Stimulated activated CD4-positive, alpha-beta T cell treated with anti-CD3 and anti-CD28 coated beads, TNF-alpha, amount 100 ng/mL, for 4 hours (primary cell): ENCODE measurements around the gene GJA4.
"Not testable (repeated sequence)": the region's sequence is repeated elsewhere in the genome, so short reads cannot be mapped to it uniquely, and the experiment has no call there.

Source experiments
- DNase-seq, 3 experiments: peaks; one replicate each; pipeline ENCODE4 v3.0.0-alpha.2; 2020; ENCODE audit warnings: low read depth in 3 of 3

The GJA4 gene

DNA sequence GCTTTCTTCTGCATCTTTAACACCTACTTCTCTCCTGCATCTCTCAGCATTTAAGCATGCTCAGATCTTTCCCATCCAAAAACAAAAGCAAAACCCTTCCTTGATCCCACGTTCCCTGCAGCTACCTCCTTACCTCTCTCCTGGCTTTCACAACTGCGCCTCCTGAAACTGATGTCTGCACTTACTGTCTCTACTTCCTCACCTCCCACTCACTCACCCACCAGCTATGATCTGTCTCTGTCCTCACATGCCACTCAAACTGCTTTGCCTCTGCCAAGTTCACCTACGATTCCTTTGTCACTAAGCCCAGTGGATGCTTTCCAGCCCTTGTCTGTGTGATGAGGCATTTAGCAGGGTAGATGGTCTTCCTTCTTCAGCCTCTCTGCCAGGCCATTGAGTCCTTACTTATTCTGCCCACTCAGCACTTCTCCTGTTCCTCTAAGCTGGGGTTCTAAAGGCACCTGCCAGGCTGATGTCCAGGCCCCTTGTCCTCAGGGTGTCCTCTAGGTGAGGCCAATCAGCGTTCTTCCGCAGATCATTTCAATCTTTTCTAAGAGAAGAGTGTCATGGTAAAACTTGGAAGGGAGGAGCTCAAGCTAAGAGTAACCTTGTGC lies 21.8 kb upstream of the GJA4 start:
- no peak for DNase-seq

DNA sequence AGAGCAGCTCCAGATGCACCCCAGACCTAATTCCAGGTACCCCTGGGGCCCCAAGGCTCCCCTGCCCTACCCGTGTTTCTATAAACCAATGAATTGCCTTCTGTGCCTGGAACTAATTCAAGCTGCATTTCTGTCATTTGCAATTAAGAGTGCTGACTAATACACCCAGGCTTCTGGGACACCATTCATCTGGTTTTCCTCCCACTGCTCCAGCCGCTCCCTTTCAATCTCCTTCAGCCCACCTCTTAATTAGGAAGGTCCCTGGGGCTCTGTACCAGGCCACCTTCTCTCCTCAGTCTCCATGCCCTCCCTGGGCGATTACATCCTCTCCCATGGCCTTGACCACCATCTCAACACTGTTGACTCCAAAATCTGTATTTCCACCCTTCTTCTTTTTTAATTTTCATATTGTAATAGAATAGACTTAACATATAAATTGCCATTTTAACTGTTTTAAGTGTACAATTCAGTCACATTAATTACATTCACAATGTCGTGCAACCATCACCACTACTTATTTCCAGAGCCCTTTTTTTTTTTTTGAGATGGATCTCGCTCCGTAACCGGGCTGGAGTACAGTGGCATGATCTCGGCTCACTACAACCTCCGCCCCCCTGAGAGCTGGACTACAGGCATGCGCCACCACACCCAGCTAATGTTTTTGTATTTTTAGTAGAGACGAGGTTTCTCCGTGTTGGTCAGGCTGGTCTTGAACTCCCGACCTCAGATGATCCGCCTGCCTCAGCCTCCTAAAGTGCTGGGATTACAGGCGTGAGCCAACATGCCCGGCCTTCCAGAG lies 21.0 kb upstream of the GJA4 start:
- no peak for DNase-seq

DNA sequence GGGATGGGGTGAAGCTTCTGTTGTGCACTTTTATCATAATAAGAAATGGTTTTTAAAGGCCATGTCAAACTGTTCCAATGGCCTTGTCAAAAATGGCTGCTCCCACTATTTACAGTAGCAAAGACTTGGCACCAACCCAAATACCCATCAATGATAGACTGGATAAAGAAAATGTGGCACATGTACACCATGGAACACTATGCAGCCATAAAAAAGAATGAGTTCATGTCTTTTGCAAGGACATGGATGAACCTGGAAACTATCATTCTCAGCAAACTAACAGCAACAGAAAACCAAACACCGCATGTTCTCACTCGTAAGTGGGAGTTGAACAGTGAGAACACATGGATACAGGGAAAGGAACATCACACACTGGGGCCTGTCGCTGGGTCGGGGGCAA lies 19.7 kb upstream of the GJA4 start:
- DNase-seq = not testable (repeated sequence)

DNA sequence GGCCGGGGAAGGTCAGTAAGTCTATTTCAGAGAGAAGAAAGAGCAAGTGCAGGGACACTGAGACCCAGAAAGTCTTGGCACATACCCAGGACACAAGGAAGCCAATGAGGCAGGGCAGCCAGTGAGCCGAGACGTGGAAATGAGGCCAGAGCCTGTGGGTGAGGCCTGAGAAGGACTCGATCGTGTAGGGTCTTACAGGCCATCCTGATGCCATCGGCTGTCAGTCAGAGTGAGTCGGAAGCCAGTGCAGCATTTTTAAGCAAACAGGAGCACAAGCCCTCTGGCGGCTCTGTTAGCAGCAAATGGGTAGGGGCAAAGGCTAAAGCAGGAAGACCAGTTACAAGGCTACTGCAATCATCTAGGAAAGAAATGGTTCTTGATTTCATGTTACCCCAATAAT lies 17.8 kb upstream of the GJA4 start:
- DNase-seq = no peak

DNA sequence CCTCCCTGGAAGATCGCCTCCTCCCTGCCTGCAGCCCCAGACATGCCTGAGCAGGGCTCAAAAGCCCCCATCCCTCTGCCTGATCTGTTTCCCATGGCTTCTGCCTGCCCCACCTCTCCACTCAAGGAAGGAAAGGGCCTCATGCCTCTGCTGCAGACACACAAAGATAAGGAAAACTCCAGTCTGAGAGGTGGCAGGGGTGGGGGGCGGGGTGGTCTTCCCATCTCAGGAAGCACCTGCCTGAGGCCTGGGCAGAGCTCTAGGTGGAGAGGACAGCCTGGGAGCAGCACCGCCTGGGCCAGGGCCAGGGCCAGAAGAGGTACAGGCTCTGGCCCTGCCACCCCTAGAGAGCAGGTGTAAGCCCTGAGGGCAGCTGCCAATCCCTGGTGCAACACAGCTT lies 15.9 kb upstream of the GJA4 start:
- DNase-seq = no peak

DNA sequence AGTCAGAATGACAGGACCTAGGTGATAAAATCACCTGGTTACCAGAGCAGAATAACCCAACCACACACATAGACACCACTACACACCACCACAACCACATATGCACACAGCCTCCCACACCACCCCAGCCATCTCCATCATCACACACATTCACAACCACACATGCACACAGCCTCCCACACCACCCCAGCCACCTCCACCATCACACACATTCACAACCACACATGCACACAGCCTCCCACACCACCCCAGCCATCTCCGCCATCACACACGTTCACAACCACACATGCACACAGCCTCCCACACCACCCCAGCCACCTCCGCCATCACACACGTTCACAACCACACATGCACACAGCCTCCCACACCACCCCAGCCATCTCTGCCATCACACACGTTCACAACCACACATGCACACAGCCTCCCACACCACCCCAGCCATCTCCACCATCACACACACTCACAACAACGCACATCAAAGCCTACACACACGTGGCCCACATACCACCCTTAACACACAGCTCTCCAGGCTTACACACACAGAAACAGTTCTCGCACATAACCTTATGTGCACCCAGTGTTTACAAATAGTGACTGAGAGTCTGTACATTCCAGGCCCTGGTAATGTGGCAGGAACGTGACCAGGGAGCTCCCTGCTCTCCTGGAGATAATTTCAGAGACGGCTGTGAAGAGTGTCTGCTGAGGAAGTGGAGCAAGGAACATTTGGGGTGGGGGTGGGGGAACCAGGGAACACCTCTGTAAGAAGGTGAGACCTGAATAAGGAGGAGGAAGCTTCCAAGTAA lies 15.1 kb upstream of the GJA4 start:
- DNase-seq = no peak

DNA sequence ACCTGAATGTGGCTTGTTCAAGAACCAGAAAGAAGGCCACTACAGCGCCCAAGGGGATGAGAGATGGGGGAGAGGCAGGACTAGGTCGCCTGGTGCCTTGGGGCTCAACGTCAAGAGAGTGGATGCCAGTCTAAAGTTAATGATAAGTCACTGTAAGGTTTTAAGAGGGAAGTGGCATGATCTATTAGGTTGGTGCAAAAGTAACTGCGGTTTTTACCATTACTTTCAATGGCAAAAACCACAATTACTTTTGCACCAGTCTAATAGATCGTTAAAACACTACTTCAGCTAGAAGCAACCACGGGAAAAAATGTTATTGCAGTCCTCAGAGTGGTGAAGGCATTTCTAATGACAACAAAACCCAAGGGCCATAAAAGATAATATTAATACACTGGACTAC lies 14.4 kb upstream of the GJA4 start:
- DNase-seq = no peak

DNA sequence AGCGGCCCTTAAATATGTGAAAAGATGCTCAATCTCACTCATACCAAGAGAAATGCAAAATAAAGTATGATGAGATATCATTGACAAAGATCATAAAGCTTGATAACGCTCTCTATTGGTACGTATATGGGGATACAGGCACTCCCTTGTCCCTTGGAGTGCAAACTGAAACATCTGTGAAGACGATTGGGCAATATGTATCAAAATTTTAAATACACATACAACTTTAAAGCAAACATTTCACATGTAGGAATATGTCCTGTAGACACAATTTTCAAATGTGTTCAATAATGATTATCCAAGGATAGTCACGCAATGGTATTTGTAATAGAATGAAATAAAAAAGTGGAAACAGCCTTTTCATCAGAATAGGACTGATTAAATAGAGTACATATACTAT lies 13.8 kb upstream of the GJA4 start:
- DNase-seq = no peak

DNA sequence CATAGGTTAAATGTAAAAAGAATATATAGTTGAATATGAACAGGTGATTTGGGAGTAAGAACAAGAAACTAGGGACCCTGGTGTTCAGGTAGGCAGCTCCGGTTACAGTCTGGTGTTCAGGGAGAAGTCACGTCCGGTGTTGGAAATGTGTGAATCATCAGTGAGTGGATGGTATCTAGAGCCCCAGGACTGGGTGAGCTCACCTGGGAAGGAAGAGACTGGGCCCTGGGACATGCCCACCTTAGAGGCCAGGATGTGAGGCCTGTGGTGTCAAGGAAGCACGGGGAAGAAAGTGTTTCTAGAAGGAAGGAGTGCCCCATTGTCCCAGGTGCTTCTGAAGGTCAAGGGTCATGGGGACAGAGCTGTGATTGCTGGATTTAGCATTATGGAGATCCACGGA lies 13.3 kb upstream of the GJA4 start:
- no peak for DNase-seq

DNA sequence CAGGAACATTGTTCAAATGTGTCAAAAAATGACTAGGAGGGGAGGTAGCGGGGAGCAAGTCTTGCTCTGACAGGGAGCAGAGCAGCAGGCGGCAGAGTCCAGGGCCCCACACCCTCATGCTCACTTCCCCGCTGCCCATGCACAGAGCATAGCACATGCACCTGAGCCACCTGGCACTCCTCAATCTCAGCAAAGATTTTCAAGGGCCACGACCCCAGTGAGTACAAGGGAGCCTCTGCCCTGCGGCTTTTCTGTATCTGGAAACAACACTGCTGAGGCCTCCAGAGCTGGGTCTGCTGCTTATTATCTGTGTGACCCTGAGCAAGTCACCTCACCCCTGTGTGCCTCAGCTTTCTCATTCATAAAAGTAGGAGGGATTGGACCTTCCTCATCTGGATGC lies 12.8 kb upstream of the GJA4 start:
- DNase-seq = no peak

DNA sequence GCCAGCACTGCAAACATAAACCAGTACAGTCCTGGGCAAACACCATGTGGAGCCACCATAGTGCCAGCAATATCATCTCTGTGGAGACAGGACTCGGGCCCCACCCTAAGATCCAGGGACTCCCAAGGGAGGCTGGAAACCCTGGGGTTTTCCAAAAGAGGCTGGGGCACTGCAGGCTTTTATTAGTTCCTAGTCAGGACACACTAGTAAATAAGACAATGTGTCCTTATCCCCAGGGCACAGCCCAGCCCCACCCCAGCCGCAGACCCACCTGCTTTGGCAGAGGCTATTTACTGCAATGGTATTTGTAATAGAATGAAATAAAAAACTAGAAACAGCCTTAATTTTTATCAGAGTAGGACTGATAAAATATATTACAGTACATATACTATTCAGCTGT lies 12.3 kb upstream of the GJA4 start:
- DNase-seq = no peak

DNA sequence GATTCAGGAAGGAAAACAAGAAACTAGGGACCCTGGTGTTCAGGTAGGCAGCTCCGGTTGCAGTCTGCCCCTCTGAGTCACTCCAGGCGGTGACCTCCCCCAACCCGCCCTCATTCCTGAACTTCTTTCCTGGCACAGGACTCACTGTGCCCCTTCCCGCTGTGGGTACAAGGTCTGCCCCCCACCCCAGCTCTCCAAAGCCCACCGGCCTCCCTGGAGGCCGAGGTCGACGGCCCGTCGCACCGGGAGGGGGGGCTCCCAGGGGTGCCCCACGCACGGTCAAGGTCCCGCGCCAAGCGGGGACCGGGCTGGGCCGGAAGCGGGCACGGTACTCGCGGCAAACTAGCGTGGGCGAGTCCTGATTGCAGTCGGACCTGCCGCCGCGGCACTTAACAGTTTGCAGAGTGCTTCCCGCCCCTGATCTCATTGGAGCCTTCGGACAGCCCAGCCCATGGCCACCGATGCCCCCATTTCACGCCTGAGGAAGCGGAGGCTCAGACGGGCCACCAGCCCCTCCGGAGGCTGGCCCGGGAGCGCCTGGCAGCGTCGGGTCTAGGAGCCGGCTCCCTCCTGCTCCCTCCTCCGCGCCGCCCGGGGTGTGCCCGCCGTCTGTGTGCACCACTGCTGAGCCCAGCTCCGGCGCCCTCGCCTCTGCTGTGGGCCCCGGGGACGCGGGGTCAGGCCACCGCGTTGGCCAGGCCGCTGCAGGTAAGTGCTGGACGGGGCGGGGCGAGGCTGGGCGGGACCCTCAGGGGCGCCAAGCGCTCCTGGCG lies 11.5 kb upstream of the GJA4 start, which contains the start of gene GJB3:
Gene GJB3 (plus strand): TSS at position 144 of the 773 bp plus-strand sequence. CDS start 3,549 bp downstream, outside the sequence.
- no peak for DNase-seq

DNA sequence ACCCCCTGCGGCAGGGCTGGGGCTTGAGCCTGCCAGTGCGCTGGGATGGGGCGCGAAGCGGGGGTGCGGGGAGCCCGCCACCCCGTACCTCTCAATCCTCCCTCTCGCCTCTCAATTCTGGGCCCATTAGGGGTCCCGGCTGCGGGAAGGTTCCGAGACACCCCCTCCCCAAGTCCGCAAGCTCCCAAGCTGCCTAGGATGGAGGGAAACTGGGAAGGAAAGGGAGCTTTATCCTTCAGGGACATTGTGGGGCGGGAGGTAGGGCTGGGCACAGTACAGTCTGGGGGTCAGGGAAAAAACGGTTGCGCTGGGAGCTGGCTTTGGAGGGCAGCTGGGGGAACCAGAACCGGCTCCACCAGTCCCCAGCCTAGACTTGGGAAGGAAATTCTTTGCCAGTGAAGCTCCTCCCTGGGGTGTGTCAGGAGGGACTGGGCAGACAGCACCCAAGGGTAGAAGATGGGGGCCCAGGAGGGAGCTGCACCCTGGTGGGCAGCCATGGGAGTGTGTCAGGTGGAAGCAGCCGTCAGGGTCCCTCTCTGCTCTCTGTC lies 10.9 kb upstream of the GJA4 start:
- no peak for DNase-seq

DNA sequence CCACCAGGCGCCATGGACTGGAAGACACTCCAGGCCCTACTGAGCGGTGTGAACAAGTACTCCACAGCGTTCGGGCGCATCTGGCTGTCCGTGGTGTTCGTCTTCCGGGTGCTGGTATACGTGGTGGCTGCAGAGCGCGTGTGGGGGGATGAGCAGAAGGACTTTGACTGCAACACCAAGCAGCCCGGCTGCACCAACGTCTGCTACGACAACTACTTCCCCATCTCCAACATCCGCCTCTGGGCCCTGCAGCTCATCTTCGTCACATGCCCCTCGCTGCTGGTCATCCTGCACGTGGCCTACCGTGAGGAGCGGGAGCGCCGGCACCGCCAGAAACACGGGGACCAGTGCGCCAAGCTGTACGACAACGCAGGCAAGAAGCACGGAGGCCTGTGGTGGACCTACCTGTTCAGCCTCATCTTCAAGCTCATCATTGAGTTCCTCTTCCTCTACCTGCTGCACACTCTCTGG lies 8.0 kb upstream of the GJA4 start:
- no peak for DNase-seq

DNA sequence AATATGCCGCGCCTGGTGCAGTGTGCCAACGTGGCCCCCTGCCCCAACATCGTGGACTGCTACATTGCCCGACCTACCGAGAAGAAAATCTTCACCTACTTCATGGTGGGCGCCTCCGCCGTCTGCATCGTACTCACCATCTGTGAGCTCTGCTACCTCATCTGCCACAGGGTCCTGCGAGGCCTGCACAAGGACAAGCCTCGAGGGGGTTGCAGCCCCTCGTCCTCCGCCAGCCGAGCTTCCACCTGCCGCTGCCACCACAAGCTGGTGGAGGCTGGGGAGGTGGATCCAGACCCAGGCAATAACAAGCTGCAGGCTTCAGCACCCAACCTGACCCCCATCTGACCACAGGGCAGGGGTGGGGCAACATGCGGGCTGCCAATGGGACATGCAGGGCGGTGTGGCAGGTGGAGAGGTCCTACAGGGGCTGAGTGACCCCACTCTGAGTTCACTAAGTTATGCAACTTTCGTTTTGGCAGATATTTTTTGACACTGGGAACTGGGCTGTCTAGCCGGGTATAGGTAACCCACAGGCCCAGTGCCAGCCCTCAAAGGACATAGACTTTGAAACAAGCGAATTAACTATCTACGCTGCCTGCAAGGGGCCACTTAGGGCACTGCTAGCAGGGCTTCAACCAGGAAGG lies 7.4 kb upstream of the GJA4 start:
- no peak for DNase-seq

DNA sequence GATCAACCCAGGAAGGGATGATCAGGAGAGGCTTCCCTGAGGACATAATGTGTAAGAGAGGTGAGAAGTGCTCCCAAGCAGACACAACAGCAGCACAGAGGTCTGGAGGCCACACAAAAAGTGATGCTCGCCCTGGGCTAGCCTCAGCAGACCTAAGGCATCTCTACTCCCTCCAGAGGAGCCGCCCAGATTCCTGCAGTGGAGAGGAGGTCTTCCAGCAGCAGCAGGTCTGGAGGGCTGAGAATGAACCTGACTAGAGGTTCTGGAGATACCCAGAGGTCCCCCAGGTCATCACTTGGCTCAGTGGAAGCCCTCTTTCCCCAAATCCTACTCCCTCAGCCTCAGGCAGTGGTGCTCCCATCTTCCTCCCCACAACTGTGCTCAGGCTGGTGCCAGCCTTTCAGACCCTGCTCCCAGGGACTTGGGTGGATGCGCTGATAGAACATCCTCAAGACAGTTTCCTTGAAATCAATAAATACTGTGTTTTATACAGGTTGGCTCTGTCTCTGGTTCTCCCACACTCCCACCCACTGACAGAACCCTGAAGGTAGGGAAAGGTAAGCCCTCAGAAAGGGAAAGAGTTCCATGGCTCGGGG lies 6.8 kb upstream of the GJA4 start:
- DNase-seq = no peak

DNA sequence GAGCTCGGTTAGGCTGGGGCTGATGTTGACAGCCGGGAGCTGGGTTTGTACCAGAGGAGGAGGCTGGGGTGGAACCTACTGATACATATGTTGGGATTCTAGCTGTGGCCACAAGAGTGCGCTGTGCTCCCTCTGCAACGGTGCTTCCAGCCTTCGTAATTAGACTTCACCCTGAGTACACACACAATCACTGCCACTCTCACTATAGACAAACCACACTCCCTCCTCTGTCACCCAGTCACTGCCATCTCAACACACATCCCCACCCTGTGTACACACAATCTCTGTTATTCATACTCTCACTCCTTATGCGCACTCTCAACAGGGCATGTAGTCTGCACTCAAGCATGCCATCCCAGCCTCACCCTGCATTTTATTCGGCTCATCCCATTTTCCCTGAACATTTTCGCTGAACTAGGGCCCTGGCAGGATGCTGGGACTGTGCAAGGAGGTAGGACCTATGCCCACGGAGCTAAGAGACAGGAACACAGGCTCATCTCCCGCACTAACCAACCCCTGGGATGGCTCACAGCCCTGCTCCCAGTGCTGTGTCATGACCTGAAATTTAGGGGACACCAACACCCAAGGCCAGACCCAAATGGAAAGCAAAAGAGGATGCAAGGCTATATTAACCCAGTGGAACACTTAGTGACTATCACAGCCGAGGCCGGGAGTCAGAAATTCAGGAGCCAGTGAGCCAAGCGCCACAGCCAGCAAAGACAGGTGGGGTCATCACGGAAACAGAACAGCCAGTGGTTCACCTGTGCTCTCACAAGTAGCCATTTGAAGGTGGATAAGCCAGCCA lies 6.1 kb upstream of the GJA4 start:
- peak; percentile 28 to 31 (median 29) for DNase-seq

DNA sequence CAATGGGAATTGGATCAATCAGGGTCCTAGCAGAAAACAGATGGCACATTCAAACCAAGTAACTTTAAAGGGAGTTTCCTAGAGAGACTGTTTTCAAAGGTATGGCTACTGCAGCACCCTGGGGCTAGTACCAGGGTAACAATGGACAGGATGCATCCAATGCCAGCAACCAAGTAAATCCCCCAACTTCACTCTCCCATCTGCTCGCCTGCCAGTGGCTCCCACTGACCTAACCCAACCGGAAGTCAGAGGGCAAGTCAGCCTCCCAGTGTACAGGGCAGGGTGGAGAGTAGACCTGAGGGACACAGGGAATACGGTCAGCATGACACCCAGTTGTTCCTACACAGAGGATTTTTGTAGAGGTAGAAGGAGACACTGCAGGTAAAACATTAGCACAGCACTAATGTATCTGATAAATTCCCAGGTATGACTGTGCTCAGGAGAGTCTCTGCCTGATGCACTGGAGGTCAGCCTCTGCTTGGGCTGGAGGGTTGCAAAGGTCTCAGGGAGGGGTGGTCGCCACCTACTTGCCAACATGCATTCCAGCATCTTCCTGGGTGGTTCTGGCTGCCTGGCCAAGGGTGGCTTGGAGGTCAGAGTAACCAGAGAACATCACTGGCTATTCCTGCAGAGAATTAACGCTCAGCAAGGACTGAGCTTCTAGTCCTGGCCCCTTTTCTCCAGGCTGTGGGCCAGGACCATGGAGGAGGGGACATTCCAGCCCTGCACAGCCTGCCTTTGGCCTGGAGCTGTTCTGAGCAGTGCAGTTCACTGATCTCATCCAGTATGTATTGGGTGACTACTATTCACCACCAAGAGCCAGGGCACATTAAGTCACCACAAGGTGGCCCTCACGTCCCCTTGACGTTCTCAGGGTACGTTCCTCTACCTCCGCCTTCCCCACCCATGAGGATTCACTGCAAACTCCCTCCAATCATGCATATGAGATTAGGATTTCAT lies 5.1 kb upstream of the GJA4 start:
- DNase-seq = no peak

DNA sequence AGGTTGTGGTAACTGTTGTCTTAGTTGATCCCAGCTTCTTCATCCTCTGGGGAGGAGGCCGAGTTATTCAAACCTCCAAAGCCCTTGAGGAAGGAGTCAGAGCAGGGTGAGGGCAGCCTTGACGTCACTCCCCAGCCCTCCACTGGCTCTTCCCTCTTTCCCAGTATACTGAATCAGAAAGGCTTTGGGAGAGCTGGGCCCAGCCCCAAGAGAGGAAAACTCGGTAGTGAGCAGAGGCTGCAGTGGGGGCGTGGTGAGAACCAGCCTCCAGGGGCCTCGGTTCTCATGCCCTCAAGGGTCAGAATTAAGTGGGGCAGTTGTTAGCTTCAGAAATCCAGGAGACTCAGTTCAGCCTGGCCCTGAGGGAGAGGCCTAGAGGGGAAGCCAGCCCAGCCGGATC lies 1.8 kb upstream of the GJA4 start:
- no peak for DNase-seq
